Keratinocyte (primary cell): Measurements from ENCODE around the gene KCNQ2. TPM values are rescaled to one million over a fixed set of nuclear protein-coding genes. Genes with fewer than 3 reads are reported as not detected.

Experiments
- DNase-seq: peaks from one replicate; pipeline ENCODE4 v3.0.0-alpha.2; 2011; ENCODE audit warnings: low read depth, missing footprints, low spot score
- FAIRE-seq: peaks from 2 replicates; lab custom pipeline; 2011; peaks lifted over from hg19 to GRCh38; lab: Jason Lieb, UNC
- H2AFZ ChIP-seq: 2 replicates; pipeline ENCODE4 v1.6.0; 2012; ENCODE audit warnings: low read length, control low read depth, inconsistent platforms; ENCODE audit not compliant: control insufficient read depth
- H3K27ac ChIP-seq: 2 replicates; pipeline ENCODE4 v1.5.1; 2011; ENCODE audit warnings: low read length; ENCODE audit not compliant: control insufficient read depth, insufficient read depth
- H3K27me3 ChIP-seq: 3 replicates; pipeline ENCODE4 v1.6.0; 2011; ENCODE audit warnings: low read length; ENCODE audit not compliant: control insufficient read depth, insufficient read depth; ENCODE audit errors: extremely low read depth
- H3K36me3 ChIP-seq, 2 experiments: 2 replicates in 1 of 2; 3 replicates in 1 of 2; pipeline ENCODE4 v1.5.1; 2011; ENCODE audit warnings: low read length in 2 of 2, mild to moderate bottlenecking in 1 of 2; ENCODE audit not compliant: control insufficient read depth in 2 of 2, insufficient read depth in 2 of 2; ENCODE audit errors: extremely low read depth in 1 of 2
- H3K4me1 ChIP-seq: 3 replicates; pipeline ENCODE4 v1.5.1; 2011; ENCODE audit warnings: low read length; ENCODE audit not compliant: control insufficient read depth, insufficient read depth; ENCODE audit errors: extremely low read depth
- H3K4me2 ChIP-seq: 3 replicates; pipeline ENCODE4 v1.6.0; 2011; ENCODE audit warnings: low read depth, low read length; ENCODE audit not compliant: control insufficient read depth, insufficient read depth; ENCODE audit errors: extremely low read depth
- H3K4me3 ChIP-seq, 3 experiments: fragments of 200-600 bp in 1 of 3; sonication (generic) in 1 of 3; 2 replicates in 2 of 3; 3 replicates in 1 of 3; pipeline ENCODE4 v1.5.1; 2011 to 2016; ENCODE audit warnings: low read length in 3 of 3, mild to moderate bottlenecking in 3 of 3, control low read depth in 2 of 3, inconsistent platforms in 1 of 3, low read depth in 1 of 3, mixed read lengths in 1 of 3, mixed run types in 1 of 3, moderate library complexity in 1 of 3; ENCODE audit not compliant: control insufficient read depth in 2 of 3, insufficient read depth in 2 of 3; ENCODE audit errors: extremely low read depth in 1 of 3
- H3K79me2 ChIP-seq: 2 replicates; pipeline ENCODE4 v1.6.0; 2012; ENCODE audit warnings: low read length; ENCODE audit not compliant: control insufficient read depth, insufficient read depth
- H3K9ac ChIP-seq: 3 replicates; pipeline ENCODE4 v1.6.0; 2011; ENCODE audit warnings: low read length; ENCODE audit not compliant: control insufficient read depth, insufficient read depth; ENCODE audit errors: extremely low read depth
- H3K9me1 ChIP-seq: 3 replicates; pipeline ENCODE4 v1.6.0; 2011; ENCODE audit warnings: low read length; ENCODE audit not compliant: control insufficient read depth, insufficient read depth; ENCODE audit errors: extremely low read depth
- H3K9me3 ChIP-seq: 2 replicates; pipeline ENCODE4 v1.5.1; 2012; ENCODE audit warnings: low read depth, low read length; ENCODE audit not compliant: control insufficient read depth
- H4K20me1 ChIP-seq: 3 replicates; pipeline ENCODE4 v1.6.0; 2011; ENCODE audit warnings: low read length; ENCODE audit not compliant: control insufficient read depth, insufficient read depth; ENCODE audit errors: extremely low read depth
- CTCF ChIP-seq, 3 experiments: IDR thresholded peaks in 1 of 3; conservative IDR thresholded peaks in 1 of 3; optimal IDR thresholded peaks in 1 of 3; 2 replicates in 2 of 3; 3 replicates in 1 of 3; pipeline versions ENCODE3 to v1.5.1; 2011; ENCODE audit warnings: low read length in 3 of 3, mild to moderate bottlenecking in 3 of 3, moderate library complexity in 2 of 3, control low read depth in 1 of 3, inconsistent platforms in 1 of 3; ENCODE audit not compliant: insufficient read depth in 2 of 3; ENCODE audit errors: extremely low read depth in 1 of 3
- EZH2 ChIP-seq: IDR thresholded peaks from one replicate; pipeline ENCODE4 v1.6.1; 2012; ENCODE audit warnings: inconsistent platforms, mild to moderate bottlenecking, low read length, moderate library complexity
- dilution Hi-C: fragments of 300-500 bp; cut with MboI; formaldehyde crosslinking; loops from one replicate; pipeline ENCODE4 v1.7.0; 2020; ENCODE audit warnings: low sequenced_read_pairs; ENCODE audit not compliant: extremely low pct_ligation_motif_present
- polyA plus RNA-seq, 5 experiments: library from polyadenylated mRNA; depleted of rRNA in 3 of 5; stranded (reverse) in 3 of 5; stranded (forward) in 1 of 5; unstranded in 1 of 5; fragments of >200 nt; gene quantifications; 1 replicate in 1 of 5; 2 replicates in 3 of 5; 3 replicates in 1 of 5; pipeline versions ENCODE4 v1.2.1 to v1.2.3, GENCODE V29; 2011 to 2012; ENCODE audit warnings: missing spikeins in 2 of 5, low read depth in 1 of 5, low replicate concordance in 1 of 5

Gene KCNQ2
- polyA plus RNA-seq, 1 donor (not counting 4 experiments of a cell fraction or from before 2014, with no cell fraction given): not detected

- DNase-seq (no peak), FAIRE-seq (no peak)
- H3K4me1 ChIP-seq: no peaks in the 10 kb centered on the region
- no peaks in the 10 kb centered on the region for H3K79me2 ChIP-seq
- dilution Hi-C loops: no loop called here
- no peaks in the 10 kb centered on the region for H3K9me3 ChIP-seq
- H2AFZ ChIP-seq: no peak overlapping the region
- TF ChIP-seq EZH2: no peak
- TF ChIP-seq CTCF (optimal IDR thresholded peaks at IDR 0.05 in 1 of 3, IDR thresholded peaks at IDR 0.05 in 1 of 3, conservative IDR thresholded peaks at IDR 0.05 in 1 of 3; ENCODE audit: extremely low read depth in 1 of 3, insufficient read depth in 2 of 3, low read length in 3 of 3): no peak
- H3K9me1 ChIP-seq: no peaks in the 10 kb centered on the region
- no peak overlapping the region for H3K27ac ChIP-seq
- no peaks in the 10 kb centered on the region for H4K20me1 ChIP-seq
- peaks cover 19% of the 10 kb centered on the region for H3K27me3 ChIP-seq
- H3K4me3 ChIP-seq: no peak overlapping the region
- H3K9ac ChIP-seq: no peak overlapping the region
- no peak overlapping the region for H3K4me2 ChIP-seq
- H3K36me3 ChIP-seq: no peaks in the 10 kb centered on the region
Observed at GRCh38 chr20:63445075-63445734, 27.2 kb downstream of the KCNQ2 start.

- Histone ChIP-seq H2AFZ (no peak overlapping the region), H3K4me1 (no peaks in the 10 kb centered on the region), H3K9ac (no peak overlapping the region), H3K4me3 (no peak overlapping the region), H4K20me1 (no peaks in the 10 kb centered on the region), H3K36me3 (no peaks in the 10 kb centered on the region), H3K27ac (no peak overlapping the region), H3K9me1 (no peaks in the 10 kb centered on the region), H3K4me2 (no peak overlapping the region), H3K27me3 (peaks cover 19% of the 10 kb centered on the region), H3K79me2 (no peaks in the 10 kb centered on the region), H3K9me3 (no peaks in the 10 kb centered on the region)
- TF ChIP-seq CTCF (optimal IDR thresholded peaks at IDR 0.05 in 1 of 3, IDR thresholded peaks at IDR 0.05 in 1 of 3, conservative IDR thresholded peaks at IDR 0.05 in 1 of 3; ENCODE audit: extremely low read depth in 1 of 3, insufficient read depth in 2 of 3, low read length in 3 of 3) (no peak), EZH2 (no peak)
- dilution Hi-C loops: no loop called here
- FAIRE-seq: no peak
- no peak for DNase-seq
Observed at GRCh38 chr20:63444548-63444947, 27.9 kb downstream of the KCNQ2 start.
